ENCODE measurements around the gene DHRSX. TPM values are rescaled to one million over a fixed set of nuclear protein-coding genes. Genes with fewer than 3 reads are reported as not detected.

DHRSX gene
- total and polyA plus RNA-seq, 12 donors = 6.4 to 68.6 (median 27.7) TPM

DNA sequence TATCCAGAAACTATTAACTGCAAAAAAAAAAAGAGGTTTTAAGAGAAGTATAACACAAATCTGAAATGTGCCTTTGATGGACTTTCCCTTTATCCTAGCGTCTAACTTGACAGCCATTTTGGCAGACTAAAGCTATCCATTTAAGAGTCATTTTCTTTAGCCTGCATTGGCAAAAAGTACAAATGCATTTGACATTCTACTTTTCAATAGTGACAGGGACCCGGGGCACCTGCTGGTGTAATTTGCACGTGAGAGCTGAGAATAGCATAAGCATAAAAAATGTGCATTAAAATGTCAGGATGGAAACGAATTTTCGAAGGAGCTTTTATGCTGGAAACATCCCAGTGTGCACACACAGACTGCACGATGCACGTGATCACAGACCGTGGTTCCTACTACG, 91.9 kb downstream of the DHRSX start:
- 85 to 94% (median 90%) methylated on average over 9 of the region's 9 CpGs for WGBS, 4 donors
- H3K9me3 ChIP-seq (replicated peaks in 1 of 3) = peaks cover 0 to 8% (median 0%) of the 10 kb centered on the region in 3 donors

DNA sequence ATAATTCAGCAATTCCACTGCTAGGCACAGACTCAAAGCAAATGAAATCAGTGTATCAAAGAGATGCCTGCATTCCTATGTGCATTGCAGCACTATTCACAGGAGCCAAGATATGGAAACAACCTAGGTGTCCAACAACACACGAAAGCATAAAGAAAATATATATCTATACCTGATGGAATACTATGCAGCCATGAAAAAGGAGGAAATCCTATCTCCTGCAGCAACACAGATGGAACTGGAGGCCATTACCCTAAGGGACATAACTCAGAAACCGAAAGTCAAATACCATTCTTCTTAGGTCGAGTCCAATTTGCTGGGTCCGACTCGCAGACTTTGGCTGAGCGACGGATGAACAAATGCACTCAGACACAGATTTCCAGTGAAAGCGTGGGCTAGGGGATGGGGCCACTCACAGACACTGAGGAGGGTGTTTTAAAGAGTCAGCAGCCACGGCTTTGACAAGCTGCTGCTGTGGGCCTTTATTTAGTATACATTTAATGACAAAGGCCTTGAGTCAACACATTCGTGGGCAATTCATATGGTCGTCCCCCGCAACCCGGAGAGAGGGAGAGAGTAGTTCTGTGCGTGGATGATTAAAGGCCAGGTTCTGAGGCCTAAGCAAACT, 93.8 kb downstream of the DHRSX start:
- intact Hi-C loops (cut with DNase I) = no loop called here
- no peaks in the 10 kb centered on the region for H3K4me1 ChIP-seq (replicated peaks in 1 of 2)
- WGBS, 4 donors = 94 to 96% (median 95%) methylated on average over 14 of the region's 14 CpGs

More for the DNA sequence above, 91.9 kb downstream of the DHRSX start:
- no peak for TF ChIP-seq POLR2A (IDR thresholded peaks at IDR 0.05)
- TF ChIP-seq, protein P1, sequence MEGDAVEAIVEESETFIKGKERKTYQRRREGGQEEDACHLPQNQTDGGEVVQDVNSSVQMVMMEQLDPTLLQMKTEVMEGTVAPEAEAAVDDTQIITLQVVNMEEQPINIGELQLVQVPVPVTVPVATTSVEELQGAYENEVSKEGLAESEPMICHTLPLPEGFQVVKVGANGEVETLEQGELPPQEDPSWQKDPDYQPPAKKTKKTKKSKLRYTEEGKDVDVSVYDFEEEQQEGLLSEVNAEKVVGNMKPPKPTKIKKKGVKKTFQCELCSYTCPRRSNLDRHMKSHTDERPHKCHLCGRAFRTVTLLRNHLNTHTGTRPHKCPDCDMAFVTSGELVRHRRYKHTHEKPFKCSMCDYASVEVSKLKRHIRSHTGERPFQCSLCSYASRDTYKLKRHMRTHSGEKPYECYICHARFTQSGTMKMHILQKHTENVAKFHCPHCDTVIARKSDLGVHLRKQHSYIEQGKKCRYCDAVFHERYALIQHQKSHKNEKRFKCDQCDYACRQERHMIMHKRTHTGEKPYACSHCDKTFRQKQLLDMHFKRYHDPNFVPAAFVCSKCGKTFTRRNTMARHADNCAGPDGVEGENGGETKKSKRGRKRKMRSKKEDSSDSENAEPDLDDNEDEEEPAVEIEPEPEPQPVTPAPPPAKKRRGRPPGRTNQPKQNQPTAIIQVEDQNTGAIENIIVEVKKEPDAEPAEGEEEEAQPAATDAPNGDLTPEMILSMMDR (IDR thresholded peaks at IDR 0.05) = no peak
- intact Hi-C loops (cut with DNase I) = no loop called here
- H3K36me3 ChIP-seq (replicated peaks in 1 of 2) = no peaks in the 10 kb centered on the region
- H3K27me3 ChIP-seq = no peaks in the 10 kb centered on the region
- H3K4me3 ChIP-seq = no peak overlapping the region
- no peak for DNase-seq
- H3K4me1 ChIP-seq (replicated peaks in 1 of 2) = no peaks in the 10 kb centered on the region
- H3K27ac ChIP-seq = no peak overlapping the region

DNA sequence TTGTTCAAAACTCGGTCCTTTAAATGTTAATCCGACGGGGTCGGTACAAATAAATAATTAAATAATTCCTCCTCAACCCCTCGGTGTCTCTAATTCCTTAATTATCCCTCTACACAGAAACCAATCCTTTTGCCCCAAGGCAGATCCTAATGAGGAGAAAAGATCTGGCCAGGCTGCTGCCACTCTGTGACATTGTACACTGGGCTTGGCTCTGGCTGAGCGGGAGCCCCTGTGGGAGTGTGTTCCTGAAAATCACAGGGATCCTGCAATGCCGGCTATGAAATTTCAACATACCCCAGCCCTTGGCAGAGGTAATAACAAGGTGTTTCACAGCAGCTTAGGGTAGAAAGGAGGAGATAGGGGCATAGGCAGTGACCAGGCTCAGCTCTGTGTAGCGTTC, 96.0 kb downstream of the DHRSX start:
- WGBS, 4 donors = 88 to 96% (median 92%) methylated on average over 7 to 8 of the region's 8 CpGs
- no peak overlapping the region for H3K4me3 ChIP-seq
- DNase-seq = no peak
- intact Hi-C loops (cut with DNase I) = no loop called here
- H3K27ac ChIP-seq = no peak overlapping the region
- H3K9me3 ChIP-seq (replicated peaks in 1 of 3) = peaks cover 0 to 8% (median 0%) of the 10 kb centered on the region in 3 donors
- no peaks in the 10 kb centered on the region for H3K36me3 ChIP-seq (replicated peaks in 1 of 2)
- H3K4me1 ChIP-seq (replicated peaks in 1 of 2) = no peaks in the 10 kb centered on the region
- H3K27me3 ChIP-seq = no peaks in the 10 kb centered on the region
- TF ChIP-seq, protein P1 (IDR thresholded peaks at IDR 0.05) = no peak
- no peak for TF ChIP-seq POLR2A (IDR thresholded peaks at IDR 0.05)

More for the DNA sequence above, 93.8 kb downstream of the DHRSX start:
- TF ChIP-seq, protein P1 (IDR thresholded peaks at IDR 0.05) = no peak
- no peak for TF ChIP-seq POLR2A (IDR thresholded peaks at IDR 0.05)
- DNase-seq = no peak
- peaks cover 0 to 8% (median 0%) of the 10 kb centered on the region in 3 donors for H3K9me3 ChIP-seq (replicated peaks in 1 of 3)
- no peak overlapping the region for H3K4me3 ChIP-seq
- no peaks in the 10 kb centered on the region for H3K36me3 ChIP-seq (replicated peaks in 1 of 2)
- no peak overlapping the region for H3K27ac ChIP-seq
- no peaks in the 10 kb centered on the region for H3K27me3 ChIP-seq

DNA sequence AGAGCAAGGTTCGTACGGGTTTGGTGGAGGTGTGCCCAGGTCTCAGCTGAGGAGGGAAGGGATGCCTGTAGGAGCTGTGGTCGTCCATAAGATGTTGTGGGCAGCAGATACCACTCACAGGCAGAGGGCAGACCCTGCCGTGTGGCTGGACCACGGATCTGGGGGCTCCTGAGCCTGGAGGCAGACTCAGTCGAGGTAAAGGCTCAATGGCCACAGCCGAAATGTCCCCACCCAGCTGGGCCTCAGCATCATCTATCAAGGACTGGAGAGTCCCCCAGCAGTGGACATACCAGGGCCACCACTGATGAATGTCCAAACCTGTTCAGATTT, 98.5 kb downstream of the DHRSX start:
- no peak overlapping the region for H3K27ac ChIP-seq
- H3K4me1 ChIP-seq (replicated peaks in 1 of 2) = no peaks in the 10 kb centered on the region
- no peaks in the 10 kb centered on the region for H3K36me3 ChIP-seq (replicated peaks in 1 of 2)
- H3K27me3 ChIP-seq = no peaks in the 10 kb centered on the region
- intact Hi-C loops (cut with DNase I) = no loop called here
- H3K9me3 ChIP-seq (replicated peaks in 1 of 3) = peaks cover 0 to 6% (median 0%) of the 10 kb centered on the region in 3 donors
- H3K4me3 ChIP-seq = no peak overlapping the region
- no peak for DNase-seq
- no peak for TF ChIP-seq POLR2A (IDR thresholded peaks at IDR 0.05)
- TF ChIP-seq, protein P1 (IDR thresholded peaks at IDR 0.05) = no peak
- 84 to 96% (median 89%) methylated on average over 3 to 7 of the region's 7 CpGs for WGBS, 4 donors

All from adrenal gland (tissue), 12 donors.